Measurements from ENCODE around the gene ZNF521.

DNA sequence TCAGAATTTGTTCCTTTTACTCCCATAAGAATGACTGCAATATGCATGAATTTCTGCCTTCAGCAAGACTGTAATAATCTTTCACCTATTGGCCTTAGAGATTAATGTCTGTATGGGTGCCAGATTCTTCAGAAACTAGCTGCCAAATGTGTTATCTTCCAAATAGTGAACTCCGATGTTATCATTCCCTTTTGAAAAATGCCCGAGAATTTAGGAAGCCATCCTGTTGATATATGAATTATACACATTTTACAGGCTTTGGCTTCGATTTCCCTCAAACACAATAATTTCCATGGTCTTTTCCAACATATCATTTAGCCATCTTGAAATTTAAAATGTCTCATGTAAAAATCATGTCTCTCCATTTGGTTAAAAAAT lies 101.5 kb downstream of the ZNF521 start:
- TF ChIP-seq, protein P1, sequence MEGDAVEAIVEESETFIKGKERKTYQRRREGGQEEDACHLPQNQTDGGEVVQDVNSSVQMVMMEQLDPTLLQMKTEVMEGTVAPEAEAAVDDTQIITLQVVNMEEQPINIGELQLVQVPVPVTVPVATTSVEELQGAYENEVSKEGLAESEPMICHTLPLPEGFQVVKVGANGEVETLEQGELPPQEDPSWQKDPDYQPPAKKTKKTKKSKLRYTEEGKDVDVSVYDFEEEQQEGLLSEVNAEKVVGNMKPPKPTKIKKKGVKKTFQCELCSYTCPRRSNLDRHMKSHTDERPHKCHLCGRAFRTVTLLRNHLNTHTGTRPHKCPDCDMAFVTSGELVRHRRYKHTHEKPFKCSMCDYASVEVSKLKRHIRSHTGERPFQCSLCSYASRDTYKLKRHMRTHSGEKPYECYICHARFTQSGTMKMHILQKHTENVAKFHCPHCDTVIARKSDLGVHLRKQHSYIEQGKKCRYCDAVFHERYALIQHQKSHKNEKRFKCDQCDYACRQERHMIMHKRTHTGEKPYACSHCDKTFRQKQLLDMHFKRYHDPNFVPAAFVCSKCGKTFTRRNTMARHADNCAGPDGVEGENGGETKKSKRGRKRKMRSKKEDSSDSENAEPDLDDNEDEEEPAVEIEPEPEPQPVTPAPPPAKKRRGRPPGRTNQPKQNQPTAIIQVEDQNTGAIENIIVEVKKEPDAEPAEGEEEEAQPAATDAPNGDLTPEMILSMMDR (IDR thresholded peaks at IDR 0.05), result no peak
- no peak for TF ChIP-seq POLR2A (IDR thresholded peaks at IDR 0.05)
